ENCODE measurements around the gene ATOX1.
A peak's percentile ranks its signal among the peaks of the same experiment; 100 is the strongest.

GRCh38 chr5:151741678-151742423 is 16.6 kb downstream of the ATOX1 start:
- TF ChIP-seq CTCF (conservative IDR thresholded peaks at IDR 0.05; ENCODE audit: low read depth, low read length) = no peak
- TF ChIP-seq BHLHE40 (IDR thresholded peaks at IDR 0.05; ENCODE audit: low read depth, low read length) = no peak
- no peak for TF ChIP-seq POLR2A (IDR thresholded peaks at IDR 0.05; ENCODE audit: low read depth, low read length)
- no peak for TF ChIP-seq ELK1 (IDR thresholded peaks at IDR 0.05; ENCODE audit: borderline replicate concordance, low read depth, low read length)
- TF ChIP-seq CEBPB (IDR thresholded peaks at IDR 0.05; ENCODE audit: low read depth, low read length) = peak; percentile 71
- TF ChIP-seq MXI1 (IDR thresholded peaks at IDR 0.05; ENCODE audit: borderline replicate concordance, low read depth, low read length) = no peak
- no peak for TF ChIP-seq SMC3 (IDR thresholded peaks at IDR 0.05; ENCODE audit: low read depth, low read length)
- TF ChIP-seq RCOR1 (IDR thresholded peaks at IDR 0.05; ENCODE audit: insufficient replicate concordance, low read length) = no peak
- TF ChIP-seq MAZ (IDR thresholded peaks at IDR 0.05; ENCODE audit: borderline replicate concordance, low read depth, low read length) = no peak

Data from IMR-90 (cell line).